Sigmoid colon (tissue), 3 donors: ENCODE results near the gene FHAD1.

Experiments used
- POLR2A ChIP-seq, 2 donors: fragments of 450-650 bp; IDR thresholded peaks; one replicate each; pipeline ENCODE4 v1.6.1; 2016; ENCODE audit warnings: antibody characterized with exemption in 2 of 2, mild to moderate bottlenecking in 2 of 2, moderate library complexity in 2 of 2
- TF ChIP-seq, protein P1 (sequence below), 4 experiments: fragments of 450-650 bp in 3 of 4; fragments of 200-600 bp in 1 of 4; IDR thresholded peaks; one replicate each; pipeline ENCODE4 v1.5.1; 2016 to 2019; ENCODE audit warnings: antibody characterized with exemption in 4 of 4, mild to moderate bottlenecking in 3 of 4, moderate library complexity in 2 of 4

DNA sequence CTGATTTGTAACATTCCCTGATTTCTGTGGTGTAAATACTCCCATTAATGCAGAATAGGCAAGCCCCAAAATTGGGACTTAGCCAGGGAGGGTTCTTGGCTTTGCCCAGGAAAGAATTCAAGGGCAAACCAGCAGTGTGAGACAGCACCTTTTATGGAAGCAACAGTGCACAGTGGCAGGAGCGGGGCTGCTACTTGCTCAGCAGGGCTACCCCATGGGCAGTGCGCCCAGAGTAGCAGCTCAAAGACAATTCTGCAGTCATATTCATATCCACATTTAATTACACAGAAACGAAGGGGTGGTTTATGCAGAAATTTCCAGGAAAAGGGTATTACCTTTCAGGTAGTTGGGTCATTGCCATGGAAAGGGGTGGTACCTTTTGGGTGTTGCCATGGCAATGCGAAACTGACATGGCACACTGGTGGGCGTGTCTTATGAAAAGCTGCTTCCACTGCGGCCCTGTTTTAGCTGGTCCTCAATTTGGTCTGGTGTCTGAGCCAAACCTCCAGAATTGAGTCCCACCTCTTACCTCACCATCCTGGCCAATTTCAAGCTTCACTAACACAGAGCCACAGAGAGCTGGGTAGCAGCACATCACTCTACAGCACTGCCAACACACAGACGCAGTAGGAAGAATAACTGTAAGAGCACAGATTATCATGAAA lies 35.9 kb downstream of the FHAD1 start:
- TF ChIP-seq, protein P1, sequence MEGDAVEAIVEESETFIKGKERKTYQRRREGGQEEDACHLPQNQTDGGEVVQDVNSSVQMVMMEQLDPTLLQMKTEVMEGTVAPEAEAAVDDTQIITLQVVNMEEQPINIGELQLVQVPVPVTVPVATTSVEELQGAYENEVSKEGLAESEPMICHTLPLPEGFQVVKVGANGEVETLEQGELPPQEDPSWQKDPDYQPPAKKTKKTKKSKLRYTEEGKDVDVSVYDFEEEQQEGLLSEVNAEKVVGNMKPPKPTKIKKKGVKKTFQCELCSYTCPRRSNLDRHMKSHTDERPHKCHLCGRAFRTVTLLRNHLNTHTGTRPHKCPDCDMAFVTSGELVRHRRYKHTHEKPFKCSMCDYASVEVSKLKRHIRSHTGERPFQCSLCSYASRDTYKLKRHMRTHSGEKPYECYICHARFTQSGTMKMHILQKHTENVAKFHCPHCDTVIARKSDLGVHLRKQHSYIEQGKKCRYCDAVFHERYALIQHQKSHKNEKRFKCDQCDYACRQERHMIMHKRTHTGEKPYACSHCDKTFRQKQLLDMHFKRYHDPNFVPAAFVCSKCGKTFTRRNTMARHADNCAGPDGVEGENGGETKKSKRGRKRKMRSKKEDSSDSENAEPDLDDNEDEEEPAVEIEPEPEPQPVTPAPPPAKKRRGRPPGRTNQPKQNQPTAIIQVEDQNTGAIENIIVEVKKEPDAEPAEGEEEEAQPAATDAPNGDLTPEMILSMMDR (IDR thresholded peaks at IDR 0.05) = no peak
- no peak for TF ChIP-seq POLR2A (IDR thresholded peaks at IDR 0.05)
